Lower leg skin (tissue), 3 donors: Measurements from ENCODE around the gene RC3H1.

Experiments used
- POLR2A ChIP-seq, 2 donors: fragments of 450-650 bp; IDR thresholded peaks; one replicate each; pipeline ENCODE4 v1.6.1; 2016 to 2017; ENCODE audit warnings: antibody characterized with exemption in 2 of 2, mild to moderate bottlenecking in 1 of 2, moderate library complexity in 1 of 2
- TF ChIP-seq, protein P1 (sequence below), 3 donors: fragments of 450-650 bp; IDR thresholded peaks; one replicate each; pipeline ENCODE4 v1.5.1; 2016; ENCODE audit warnings: antibody characterized with exemption in 3 of 3, mild to moderate bottlenecking in 3 of 3, moderate library complexity in 2 of 3

GRCh38 chr1:174013864-174014418 is 8.2 kb downstream of the RC3H1 start:
- TF ChIP-seq, protein P1, sequence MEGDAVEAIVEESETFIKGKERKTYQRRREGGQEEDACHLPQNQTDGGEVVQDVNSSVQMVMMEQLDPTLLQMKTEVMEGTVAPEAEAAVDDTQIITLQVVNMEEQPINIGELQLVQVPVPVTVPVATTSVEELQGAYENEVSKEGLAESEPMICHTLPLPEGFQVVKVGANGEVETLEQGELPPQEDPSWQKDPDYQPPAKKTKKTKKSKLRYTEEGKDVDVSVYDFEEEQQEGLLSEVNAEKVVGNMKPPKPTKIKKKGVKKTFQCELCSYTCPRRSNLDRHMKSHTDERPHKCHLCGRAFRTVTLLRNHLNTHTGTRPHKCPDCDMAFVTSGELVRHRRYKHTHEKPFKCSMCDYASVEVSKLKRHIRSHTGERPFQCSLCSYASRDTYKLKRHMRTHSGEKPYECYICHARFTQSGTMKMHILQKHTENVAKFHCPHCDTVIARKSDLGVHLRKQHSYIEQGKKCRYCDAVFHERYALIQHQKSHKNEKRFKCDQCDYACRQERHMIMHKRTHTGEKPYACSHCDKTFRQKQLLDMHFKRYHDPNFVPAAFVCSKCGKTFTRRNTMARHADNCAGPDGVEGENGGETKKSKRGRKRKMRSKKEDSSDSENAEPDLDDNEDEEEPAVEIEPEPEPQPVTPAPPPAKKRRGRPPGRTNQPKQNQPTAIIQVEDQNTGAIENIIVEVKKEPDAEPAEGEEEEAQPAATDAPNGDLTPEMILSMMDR (IDR thresholded peaks at IDR 0.05) = no peak
- TF ChIP-seq POLR2A (IDR thresholded peaks at IDR 0.05) = no peak
